Sigmoid colon (tissue), 7 donors: ENCODE measurements around the gene MELTF. TPM values are rescaled to one million over a fixed set of nuclear protein-coding genes. Genes with fewer than 3 reads are reported as not detected.

Experiments
- DNase-seq: peaks from one replicate; pipeline ENCODE4 v3.0.0-alpha.2; 2019
- H3K27ac ChIP-seq, 4 donors: fragments of 200-600 bp; sonication (generic); one replicate each; pipeline ENCODE4 v1.5.1; 2016 to 2019; ENCODE audit warnings: mild to moderate bottlenecking in 1 of 4
- H3K27me3 ChIP-seq, 3 donors: fragments of 200-600 bp; sonication (generic); one replicate each; pipeline ENCODE4 v1.5.1; 2019; ENCODE audit warnings: mild to moderate bottlenecking in 1 of 3
- H3K36me3 ChIP-seq, 4 donors: fragments of 200-600 bp; sonication (generic); one replicate each; pipeline ENCODE4 v1.5.1; 2016 to 2019
- H3K4me1 ChIP-seq, 4 donors: fragments of 200-600 bp; sonication (generic); one replicate each; pipeline ENCODE4 v1.5.1; 2017 to 2019
- H3K4me3 ChIP-seq, 4 donors: fragments of 200-600 bp; sonication (generic); one replicate each; pipeline ENCODE4 v1.5.1; 2017 to 2019; ENCODE audit warnings: mild to moderate bottlenecking in 2 of 4, moderate library complexity in 1 of 4
- H3K9me3 ChIP-seq, 4 donors: fragments of 200-600 bp in 3 of 4; sonication (generic) in 3 of 4; one replicate each; pipeline versions ENCODE4 v1.5.1 to v1.6.1; 2013 to 2019
- CTCF ChIP-seq, 4 experiments: fragments of 450-650 bp in 3 of 4; fragments of 200-600 bp in 1 of 4; IDR thresholded peaks; one replicate each; pipeline ENCODE4 v1.5.1; 2016 to 2019; ENCODE audit warnings: antibody characterized with exemption in 4 of 4, mild to moderate bottlenecking in 3 of 4, moderate library complexity in 2 of 4
- EP300 ChIP-seq, 4 donors: sonication (generic); formaldehyde crosslinking; IDR thresholded peaks; one replicate each; pipeline ENCODE4 v1.6.1; 2017; ENCODE audit warnings: antibody characterized with exemption in 4 of 4
- POLR2A ChIP-seq, 2 donors: fragments of 450-650 bp; IDR thresholded peaks; one replicate each; pipeline ENCODE4 v1.6.1; 2016; ENCODE audit warnings: antibody characterized with exemption in 2 of 2, mild to moderate bottlenecking in 2 of 2, moderate library complexity in 2 of 2
- POLR2AphosphoS5 ChIP-seq, 4 donors: sonication (generic); formaldehyde crosslinking; IDR thresholded peaks; one replicate each; pipeline ENCODE4 v1.6.1; 2017; ENCODE audit warnings: antibody characterized with exemption in 4 of 4
- WGBS, 2 donors: extraction: QIAGEN DNeasy Blood & Tissue Kit; methylation state at CpG; one replicate each; pipeline ENCODE4 v1.1.7; 2013; 5-methylcytosine and 5-hydroxymethylcytosine counted together
- intact Hi-C: fragments of 100-400 bp; cut with DNase I; formaldehyde crosslinking; loops from one replicate; pipeline ENCODE4 v1.15.1; 2023
- polyA plus RNA-seq, 3 donors: library from polyadenylated mRNA; stranded (reverse); fragments of 200-250 nt; gene quantifications; one replicate each; pipeline ENCODE4 v1.2.3, GENCODE V29; 2013
- total RNA-seq, 4 donors: library from RNA; depleted of rRNA; stranded (reverse); fragments of >200 nt; gene quantifications; one replicate each; pipeline ENCODE4 v1.1.0, GENCODE V29; 2016
- donor health status: healthy with polysubstance abuse.
- donor health status: Bipolar disorder and iron deficiency.
- donor health status: healthy.

The MELTF gene
- total and polyA plus RNA-seq, 7 donors: 0.92 to 9.6 (median 2.7) TPM

GRCh38 chr3:197027151-197027895, 2.3 kb downstream of the MELTF start:
- H3K27me3 ChIP-seq: peaks cover 0 to 35% (median 7%) of the 10 kb centered on the region in 3 donors
- H3K4me3 ChIP-seq: no peak overlapping the region
- TF ChIP-seq CTCF (IDR thresholded peaks at IDR 0.05) (no peak), POLR2A (IDR thresholded peaks at IDR 0.05) (no peak)
- H3K36me3 ChIP-seq: no peaks in the 10 kb centered on the region
- 94 to 97% methylated on average over 29 of the region's 29 CpGs for WGBS, 2 donors
- no peaks in the 10 kb centered on the region for H3K9me3 ChIP-seq
- no peak overlapping the region for H3K27ac ChIP-seq
- intact Hi-C loops: no loop called here
- H3K4me1 ChIP-seq: peaks cover 0 to 26% (median 18%) of the 10 kb centered on the region in 4 donors
- DNase-seq: no peak

- intact Hi-C loops: no loop called here
- Histone ChIP-seq H3K27ac (no peak overlapping the region), H3K36me3 (no peaks in the 10 kb centered on the region), H3K4me1 (peaks cover 0 to 20% (median 16%) of the 10 kb centered on the region in 4 donors), H3K27me3 (peaks cover 0 to 32% (median 7%) of the 10 kb centered on the region in 3 donors), H3K9me3 (no peaks in the 10 kb centered on the region), H3K4me3 (no peak overlapping the region)
- TF ChIP-seq CTCF (IDR thresholded peaks at IDR 0.05): no peak
- TF ChIP-seq EP300 (IDR thresholded peaks at IDR 0.05): no peak
- TF ChIP-seq POLR2AphosphoS5 (IDR thresholded peaks at IDR 0.05): no peak
- no peak for TF ChIP-seq POLR2A (IDR thresholded peaks at IDR 0.05)
- no peak for DNase-seq
- WGBS, 2 donors: 89 to 93% methylated on average over 9 of the region's 9 CpGs
Observed at GRCh38 chr3:197026481-197026866, 3.1 kb downstream of the MELTF start.

GRCh38 chr3:197025736-197026480, 3.7 kb downstream of the MELTF start:
- TF ChIP-seq POLR2AphosphoS5 (IDR thresholded peaks at IDR 0.05) (no peak), EP300 (IDR thresholded peaks at IDR 0.05) (no peak), POLR2A (IDR thresholded peaks at IDR 0.05) (no peak), CTCF (IDR thresholded peaks at IDR 0.05) (no peak)
- DNase-seq: no peak
- Histone ChIP-seq H3K27ac (no peak overlapping the region), H3K9me3 (no peaks in the 10 kb centered on the region), H3K4me3 (no peak overlapping the region), H3K4me1 (peaks cover 0 to 15% (median 15%) of the 10 kb centered on the region in 4 donors), H3K36me3 (no peaks in the 10 kb centered on the region), H3K27me3 (peaks cover 0 to 32% (median 7%) of the 10 kb centered on the region in 3 donors)
- intact Hi-C loops: no loop called here
- WGBS, 2 donors: 95% methylated on average over 21 of the region's 21 CpGs

- no peaks in the 10 kb centered on the region for H3K9me3 ChIP-seq
- H3K27ac ChIP-seq: no peak overlapping the region
- no peak for TF ChIP-seq EP300 (IDR thresholded peaks at IDR 0.05)
- TF ChIP-seq POLR2A (IDR thresholded peaks at IDR 0.05): no peak
- no peak for TF ChIP-seq POLR2AphosphoS5 (IDR thresholded peaks at IDR 0.05)
- no peak for TF ChIP-seq CTCF (IDR thresholded peaks at IDR 0.05)
- WGBS, 2 donors: 88 to 89% methylated on average over 28 of the region's 28 CpGs
- peaks cover 0 to 15% (median 14%) of the 10 kb centered on the region in 4 donors for H3K4me1 ChIP-seq
- no peak overlapping the region for H3K4me3 ChIP-seq
- no peaks in the 10 kb centered on the region for H3K36me3 ChIP-seq
- intact Hi-C loops: no loop called here
- H3K27me3 ChIP-seq: peaks cover 0 to 32% (median 7%) of the 10 kb centered on the region in 3 donors
- DNase-seq: no peak
Observed at GRCh38 chr3:197024881-197025735, 4.5 kb downstream of the MELTF start.
